Measurements from ENCODE around the gene FAM228B. TPM values are rescaled to one million over a fixed set of nuclear protein-coding genes. Genes with fewer than 3 reads are reported as not detected.

Gene FAM228B
- total and polyA plus RNA-seq, 4 experiments from 2014 or later = 4.5 to 24.4 (median 12.3) TPM

DNA sequence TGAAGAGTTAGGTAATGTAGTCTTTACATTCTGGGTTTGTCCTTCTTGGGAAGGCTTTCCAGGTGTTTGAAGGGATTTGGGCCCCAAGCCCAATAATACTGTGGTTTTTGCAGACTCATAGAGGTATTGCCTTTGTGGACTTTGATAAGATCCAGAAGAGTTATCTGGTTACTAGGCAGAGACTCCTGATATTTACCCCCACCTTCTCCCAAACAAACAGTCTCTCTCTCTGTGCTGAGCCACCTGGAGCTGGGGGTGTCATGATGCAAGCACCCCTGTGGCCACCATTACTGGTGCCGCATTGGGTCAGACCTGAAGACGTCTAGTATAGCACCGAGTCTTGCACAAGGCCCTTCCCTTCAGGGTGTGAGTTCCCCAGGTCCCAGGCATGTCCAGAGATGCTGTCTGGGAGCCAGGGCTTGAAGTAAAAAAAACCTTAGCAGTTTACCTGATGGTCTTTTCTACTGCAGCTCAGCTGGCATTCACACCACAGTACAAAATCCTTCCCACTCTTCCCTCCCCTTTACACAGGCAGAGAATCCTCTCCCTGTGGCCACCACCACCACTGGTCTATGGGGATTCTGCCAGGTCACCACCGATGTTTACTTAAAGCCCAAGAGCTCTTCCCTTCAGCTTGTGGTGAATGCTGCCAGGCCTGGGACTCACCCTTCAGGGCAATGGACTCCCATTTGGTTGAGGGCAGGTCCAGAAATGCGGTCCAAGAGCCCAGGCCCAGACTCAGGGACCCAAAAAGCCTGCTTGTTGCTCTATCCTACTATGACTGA is 29.3 kb downstream of the FAM228B start:
- Mint-ChIP-seq H3K4me3 (no peak overlapping the region), H3K4me1 (no peaks in the 10 kb centered on the region), H3K27me3 (no peaks in the 10 kb centered on the region), H3K9me3 (peaks cover 3 to 22% (median 11%) of the 10 kb centered on the region in 8 donors), H3K27ac (no peak overlapping the region), H3K36me3 (peaks cover 32 to 48% of the 10 kb centered on the region in 2 donors)
- ChIA-PET CTCF (ENCODE audit: partially characterized antibody) (no interaction called here), POLR2A (ENCODE audit: partially characterized antibody) (no interaction called here)
- Histone ChIP-seq H3K4me1 (ENCODE audit: insufficient read depth, low read length) (no peaks in the 10 kb centered on the region), H3K27me3 (ENCODE audit: insufficient read depth, low read length) (no peaks in the 10 kb centered on the region), H3K4me3 (ENCODE audit: low read length in 2 of 2) (no peak overlapping the region), H3K27ac (ENCODE audit: low read depth, low read length) (no peak overlapping the region), H3K9me3 (ENCODE audit: control insufficient read depth in 1 of 2, low read length in 2 of 2) (peaks cover 0 to 4% of the 10 kb centered on the region in 2 donors), H3K36me3 (ENCODE audit: insufficient read depth, low read length) (no peaks in the 10 kb centered on the region)
- intact Hi-C loops (cut with micrococcal nuclease) = no loop called here
- DNase-seq = no peak

DNA sequence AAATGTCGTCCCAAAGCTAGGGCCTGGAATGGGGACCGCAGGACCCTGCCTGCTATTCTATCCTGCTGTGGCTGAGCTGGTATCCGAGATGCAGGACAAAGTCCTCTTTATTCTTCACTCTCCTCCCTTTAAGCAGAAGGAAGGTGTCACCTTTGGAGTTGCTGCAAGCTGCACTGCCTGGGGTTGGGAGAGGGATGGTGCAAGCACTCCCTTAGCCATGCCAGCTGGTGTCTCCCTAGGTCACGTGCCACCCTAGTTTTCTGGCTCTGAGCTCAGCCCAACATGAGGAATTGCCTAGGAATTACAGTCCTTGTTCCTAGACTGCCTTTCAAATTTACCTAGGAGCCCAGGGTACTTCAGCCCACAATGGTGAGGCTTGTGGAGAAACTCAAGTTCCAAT is 30.2 kb downstream of the FAM228B start:
- POLR2A ChIA-PET (ENCODE audit: partially characterized antibody) = no interaction called here

DNA sequence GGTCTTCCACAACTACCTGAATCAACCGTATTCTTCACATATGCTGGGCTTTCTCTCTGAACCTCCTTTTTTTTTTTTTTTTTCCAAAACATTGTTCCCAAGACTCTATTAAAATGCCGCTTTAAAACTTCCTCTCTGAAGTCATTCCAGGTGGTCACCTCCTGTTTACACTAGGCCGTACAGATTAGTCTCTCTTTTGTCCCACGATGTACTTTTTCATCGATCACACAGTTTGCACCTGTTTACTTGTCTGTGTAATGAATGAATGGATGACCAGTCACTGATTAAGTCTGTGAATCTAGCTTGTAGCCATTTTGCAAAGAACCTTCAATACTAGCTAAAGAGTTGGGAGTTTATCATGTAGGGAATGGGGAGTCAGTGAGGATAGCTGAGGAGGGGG is 34.9 kb downstream of the FAM228B start:
- Histone ChIP-seq H3K4me1 (ENCODE audit: insufficient read depth, low read length) (no peaks in the 10 kb centered on the region), H3K9me3 (ENCODE audit: control insufficient read depth in 1 of 2, low read length in 2 of 2) (no peaks in the 10 kb centered on the region), H3K36me3 (ENCODE audit: insufficient read depth, low read length) (no peaks in the 10 kb centered on the region), H3K4me3 (ENCODE audit: low read length in 2 of 2) (no peak overlapping the region), H3K27me3 (ENCODE audit: insufficient read depth, low read length) (no peaks in the 10 kb centered on the region), H3K27ac (ENCODE audit: low read depth, low read length) (no peak overlapping the region)
- Mint-ChIP-seq H3K4me3 (no peak overlapping the region), H3K9me3 (peaks cover 0 to 8% (median 0%) of the 10 kb centered on the region in 8 donors), H3K4me1 (no peaks in the 10 kb centered on the region), H3K36me3 (peaks cover 13 to 42% of the 10 kb centered on the region in 2 donors), H3K27ac (no peak overlapping the region), H3K27me3 (no peaks in the 10 kb centered on the region)
- ChIA-PET POLR2A (ENCODE audit: partially characterized antibody) (no interaction called here), CTCF (ENCODE audit: partially characterized antibody) (no interaction called here)
- intact Hi-C loops (cut with micrococcal nuclease) = no loop called here
- DNase-seq = no peak

More for the DNA sequence above, 30.2 kb downstream of the FAM228B start:
- H3K4me3 Mint-ChIP-seq = no peak overlapping the region
- H3K27ac Mint-ChIP-seq = no peak overlapping the region
- Histone ChIP-seq H3K27me3 (ENCODE audit: insufficient read depth, low read length) (no peaks in the 10 kb centered on the region), H3K36me3 (ENCODE audit: insufficient read depth, low read length) (no peaks in the 10 kb centered on the region), H3K27ac (ENCODE audit: low read depth, low read length) (no peak overlapping the region), H3K4me3 (ENCODE audit: low read length in 2 of 2) (no peak overlapping the region), H3K4me1 (ENCODE audit: insufficient read depth, low read length) (no peaks in the 10 kb centered on the region), H3K9me3 (ENCODE audit: control insufficient read depth in 1 of 2, low read length in 2 of 2) (no peaks in the 10 kb centered on the region)
- peaks cover 0 to 13% (median 5%) of the 10 kb centered on the region in 8 donors for H3K9me3 Mint-ChIP-seq
- no peaks in the 10 kb centered on the region for H3K27me3 Mint-ChIP-seq
- H3K36me3 Mint-ChIP-seq = peaks cover 29 to 44% of the 10 kb centered on the region in 2 donors
- H3K4me1 Mint-ChIP-seq = no peaks in the 10 kb centered on the region
- intact Hi-C loops (cut with micrococcal nuclease) = no loop called here
- DNase-seq = no peak
- CTCF ChIA-PET (ENCODE audit: partially characterized antibody) = no interaction called here

DNA sequence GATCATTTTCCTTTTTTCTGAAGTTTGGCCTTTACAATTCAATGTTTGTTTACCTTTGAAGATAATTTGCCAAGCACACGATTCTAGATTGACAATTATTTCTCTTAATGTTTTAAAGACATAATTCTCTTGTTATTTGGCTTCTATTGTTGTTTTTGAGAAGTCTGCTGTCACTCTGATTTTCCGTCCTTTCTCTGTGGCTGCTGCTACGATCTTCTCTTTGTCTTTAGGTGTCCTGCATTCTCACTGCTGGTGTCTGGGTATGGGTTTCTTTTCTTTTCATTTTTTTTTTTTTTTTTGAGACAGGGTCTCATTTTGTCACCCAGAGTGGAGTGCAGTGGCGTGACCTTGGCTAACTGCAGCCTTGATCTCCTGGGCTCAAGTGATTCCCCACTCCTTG is 36.4 kb downstream of the FAM228B start:
- H3K27ac ChIP-seq (ENCODE audit: low read depth, low read length) = no peak overlapping the region
- H3K27me3 ChIP-seq (ENCODE audit: insufficient read depth, low read length) = no peaks in the 10 kb centered on the region
- intact Hi-C loops (cut with micrococcal nuclease) = no loop called here
- no peak overlapping the region for H3K4me3 ChIP-seq (ENCODE audit: low read length in 2 of 2)
- H3K4me3 Mint-ChIP-seq = no peak overlapping the region
- H3K36me3 Mint-ChIP-seq = peaks cover 10 to 36% of the 10 kb centered on the region in 2 donors
- H3K9me3 Mint-ChIP-seq = peaks cover 0 to 8% (median 0%) of the 10 kb centered on the region in 8 donors
- H3K4me1 Mint-ChIP-seq = no peaks in the 10 kb centered on the region
- H3K4me1 ChIP-seq (ENCODE audit: insufficient read depth, low read length) = no peaks in the 10 kb centered on the region
- POLR2A ChIA-PET (ENCODE audit: partially characterized antibody) = no interaction called here
- H3K27ac Mint-ChIP-seq = no peak overlapping the region
- CTCF ChIA-PET (ENCODE audit: partially characterized antibody) = no interaction called here
- no peaks in the 10 kb centered on the region for H3K9me3 ChIP-seq (ENCODE audit: control insufficient read depth in 1 of 2, low read length in 2 of 2)
- no peak for DNase-seq
- no peaks in the 10 kb centered on the region for H3K36me3 ChIP-seq (ENCODE audit: insufficient read depth, low read length)
- H3K27me3 Mint-ChIP-seq = peaks cover 0 to 2% of the 10 kb centered on the region in 2 donors

DNA sequence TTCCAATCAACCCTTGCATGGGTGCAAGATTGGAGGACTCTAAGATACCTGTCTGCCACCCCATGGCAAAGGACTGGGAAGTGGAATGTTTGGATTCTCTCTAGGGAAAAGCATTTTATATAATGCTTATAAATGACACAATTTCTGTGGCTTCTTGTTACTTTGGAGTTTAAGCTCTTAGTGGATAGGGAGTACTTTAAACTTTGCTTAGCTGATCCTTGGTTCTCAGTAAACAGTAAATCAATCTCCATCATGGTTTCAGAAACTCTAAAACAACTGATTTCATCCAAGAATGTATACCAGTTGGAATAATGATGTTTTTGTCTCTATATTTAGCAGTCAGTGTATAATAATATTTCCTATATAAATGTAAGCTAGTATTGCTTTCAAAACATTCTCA is 37.5 kb downstream of the FAM228B start:
- peaks cover 10 to 36% of the 10 kb centered on the region in 2 donors for H3K36me3 Mint-ChIP-seq
- Histone ChIP-seq H3K36me3 (ENCODE audit: insufficient read depth, low read length) (no peaks in the 10 kb centered on the region), H3K4me1 (ENCODE audit: insufficient read depth, low read length) (no peaks in the 10 kb centered on the region), H3K27me3 (ENCODE audit: insufficient read depth, low read length) (no peaks in the 10 kb centered on the region), H3K4me3 (ENCODE audit: low read length in 2 of 2) (no peak overlapping the region), H3K9me3 (ENCODE audit: control insufficient read depth in 1 of 2, low read length in 2 of 2) (no peaks in the 10 kb centered on the region), H3K27ac (ENCODE audit: low read depth, low read length) (no peak overlapping the region)
- H3K27me3 Mint-ChIP-seq = peaks cover 0 to 2% of the 10 kb centered on the region in 2 donors
- H3K9me3 Mint-ChIP-seq = peaks cover 0 to 8% (median 0%) of the 10 kb centered on the region in 8 donors
- no peak for DNase-seq
- CTCF ChIA-PET (ENCODE audit: partially characterized antibody) = interaction anchor here (4.8 kb wide), 1 partner anchor 336 kb away, joined by 26 read pairs; no protein-coding TSS in a partner anchor
- H3K27ac Mint-ChIP-seq = no peak overlapping the region
- no peaks in the 10 kb centered on the region for H3K4me1 Mint-ChIP-seq
- intact Hi-C loops (cut with micrococcal nuclease) = no loop called here
- no peak overlapping the region for H3K4me3 Mint-ChIP-seq
- POLR2A ChIA-PET (ENCODE audit: partially characterized antibody) = no interaction called here

DNA sequence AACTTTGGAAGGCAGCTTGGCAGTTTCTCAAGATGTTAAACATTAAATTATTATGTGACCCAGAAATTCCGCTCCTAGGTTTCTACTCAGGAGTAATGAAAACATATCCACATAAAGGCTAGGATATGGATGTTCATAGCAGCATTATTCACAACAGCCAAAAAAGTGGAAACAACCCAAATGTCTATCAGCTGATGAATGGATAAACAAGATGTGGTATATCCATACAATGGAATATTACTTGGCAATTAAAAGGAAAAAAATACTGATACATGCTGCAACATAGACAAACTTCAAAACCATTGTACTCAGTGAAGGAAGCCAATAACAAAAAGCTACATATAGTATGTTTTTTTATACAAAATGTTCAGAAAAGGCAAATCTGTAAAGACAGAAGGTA is 39.2 kb downstream of the FAM228B start:
- Histone ChIP-seq H3K4me3 (ENCODE audit: low read length in 2 of 2) (no peak overlapping the region), H3K27me3 (ENCODE audit: insufficient read depth, low read length) (no peaks in the 10 kb centered on the region), H3K9me3 (ENCODE audit: control insufficient read depth in 1 of 2, low read length in 2 of 2) (no peaks in the 10 kb centered on the region), H3K36me3 (ENCODE audit: insufficient read depth, low read length) (no peaks in the 10 kb centered on the region), H3K27ac (ENCODE audit: low read depth, low read length) (no peak overlapping the region), H3K4me1 (ENCODE audit: insufficient read depth, low read length) (no peaks in the 10 kb centered on the region)
- ChIA-PET CTCF (ENCODE audit: partially characterized antibody) (interaction anchor here (0.8 to 4.8 kb wide), 4 partner anchors 11 to 342 kb away, joined by 3 to 26 read pairs (median 3); partner anchors contain the start of gene ATAD2B), POLR2A (ENCODE audit: partially characterized antibody) (no interaction called here)
- Mint-ChIP-seq H3K36me3 (peaks cover 10 to 30% of the 10 kb centered on the region in 2 donors), H3K27ac (no peak overlapping the region), H3K9me3 (peaks cover 0 to 8% (median 0%) of the 10 kb centered on the region in 8 donors), H3K4me1 (no peaks in the 10 kb centered on the region), H3K27me3 (peaks cover 0 to 2% of the 10 kb centered on the region in 2 donors), H3K4me3 (no peak overlapping the region)
- no peak for DNase-seq
- intact Hi-C loops (cut with micrococcal nuclease) = no loop called here

DNA sequence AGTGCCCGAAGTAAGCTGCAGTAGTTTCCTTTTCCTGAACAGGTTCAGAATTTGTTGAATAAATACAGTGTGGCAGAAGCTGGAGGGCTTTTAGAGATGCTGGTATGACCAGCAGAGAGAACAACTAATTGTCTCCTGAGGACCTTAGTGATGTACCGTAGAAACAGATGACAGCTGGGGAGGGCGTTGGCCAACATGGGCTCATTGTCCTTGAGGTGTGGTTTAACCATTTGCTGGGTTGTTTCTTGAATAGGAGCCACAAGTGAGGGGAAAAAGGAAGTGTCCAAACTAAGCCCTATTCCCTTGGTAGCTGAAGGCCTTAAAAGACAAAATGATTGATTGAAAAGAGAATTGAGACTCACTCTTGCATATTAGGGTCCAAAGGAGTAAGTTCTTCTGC is 39.9 kb downstream of the FAM228B start:
- Histone ChIP-seq H3K36me3 (ENCODE audit: insufficient read depth, low read length) (no peaks in the 10 kb centered on the region), H3K27ac (ENCODE audit: low read depth, low read length) (no peak overlapping the region), H3K4me3 (ENCODE audit: low read length in 2 of 2) (no peak overlapping the region), H3K9me3 (ENCODE audit: control insufficient read depth in 1 of 2, low read length in 2 of 2) (no peaks in the 10 kb centered on the region), H3K27me3 (ENCODE audit: insufficient read depth, low read length) (no peaks in the 10 kb centered on the region), H3K4me1 (ENCODE audit: insufficient read depth, low read length) (no peaks in the 10 kb centered on the region)
- H3K4me1 Mint-ChIP-seq = no peaks in the 10 kb centered on the region
- no peak overlapping the region for H3K4me3 Mint-ChIP-seq
- ChIA-PET CTCF (ENCODE audit: partially characterized antibody) (interaction anchor here (1.0 to 4.8 kb wide), 2 partner anchors 236 to 338 kb away, joined by 3 to 26 read pairs; partner anchors contain the start of gene ATAD2B), POLR2A (ENCODE audit: partially characterized antibody) (no interaction called here)
- H3K27me3 Mint-ChIP-seq = peaks cover 0 to 2% of the 10 kb centered on the region in 2 donors
- H3K36me3 Mint-ChIP-seq = peaks cover 9 to 28% of the 10 kb centered on the region in 2 donors
- no peak overlapping the region for H3K27ac Mint-ChIP-seq
- intact Hi-C loops (cut with micrococcal nuclease) = no loop called here
- peaks cover 0 to 8% (median 0%) of the 10 kb centered on the region in 8 donors for H3K9me3 Mint-ChIP-seq
- DNase-seq = no peak

Data from CD4-positive, alpha-beta memory T cell (primary cell).